IMR-90 (cell line): Measurements from ENCODE around the gene CHRD. TPM values are rescaled to one million over a fixed set of nuclear protein-coding genes. Genes with fewer than 3 reads are reported as not detected.

Source experiments
- ATAC-seq: fragments of 200-7000 bp; cut with Tn5 transposase; 2 replicates; pipeline ENCODE4 v1.9.1; 2020; ENCODE audit warnings: low read depth, mild to moderate bottlenecking, moderate library complexity
- BruUV-seq: library from RNA; stranded (reverse); fragments of 400-500 nt; replicated peaks from 2 replicates; lab custom pipeline; 2021; lab: Mats Ljungman, UMichigan
- CTCF ChIA-PET: fragments of 300-600 bp; formaldehyde crosslinking; extraction: SDS; loops from one replicate; lab custom pipeline; 2021; ENCODE audit warnings: antibody characterized with exemption; lab: Yijun Ruan, JAX
- POLR2A ChIA-PET: fragments of 300-600 bp; sonication (Branson Sonifier 250); formaldehyde crosslinking; loops from one replicate; lab custom pipeline; 2022; ENCODE audit warnings: antibody characterized with exemption; ENCODE audit not compliant: unreplicated experiment; lab: Charles Lee
- DNase-seq: peaks from one replicate; pipeline ENCODE4 v3.0.0; 2013
- H2AFZ ChIP-seq: replicated peaks from 2 replicates; pipeline ENCODE3; 2013; ENCODE audit warnings: low read length, mild to moderate bottlenecking; ENCODE audit not compliant: poor library complexity
- H2AK5ac ChIP-seq: 2 replicates; pipeline ENCODE4 v1.6.1; 2013; ENCODE audit warnings: low read depth, low read length, inconsistent platforms
- H2AK9ac ChIP-seq: replicated peaks from 2 replicates; pipeline ENCODE3; 2013; ENCODE audit warnings: mild to moderate bottlenecking, low read depth, low read length, moderate library complexity; ENCODE audit not compliant: poor library complexity
- H2BK120ac ChIP-seq: 2 replicates; pipeline ENCODE4 v1.6.1; 2013; ENCODE audit warnings: low read depth, low read length, inconsistent platforms
- H2BK15ac ChIP-seq: 3 replicates; pipeline ENCODE4 v1.6.1; 2013; ENCODE audit warnings: low read depth, low read length, inconsistent platforms
- H2BK20ac ChIP-seq: 2 replicates; pipeline ENCODE4 v1.6.1; 2013; ENCODE audit warnings: low read depth, mild to moderate bottlenecking, inconsistent platforms, low read length, moderate library complexity
- H2BK5ac ChIP-seq: 2 replicates; pipeline ENCODE4 v1.6.1; 2013; ENCODE audit warnings: mild to moderate bottlenecking, low read depth, low read length, inconsistent platforms; ENCODE audit not compliant: poor library complexity, severe bottlenecking
- H3K14ac ChIP-seq: replicated peaks from 2 replicates; pipeline ENCODE4 v1.6.1; 2013; ENCODE audit warnings: low read depth, low read length, inconsistent platforms
- H3K18ac ChIP-seq: 2 replicates; pipeline ENCODE4 v1.6.1; 2013; ENCODE audit warnings: low read depth, low read length, control low read depth
- H3K23ac ChIP-seq: 2 replicates; pipeline ENCODE4 v1.6.1; 2013; ENCODE audit warnings: low read depth, low read length, inconsistent platforms
- H3K27ac ChIP-seq: 2 replicates; pipeline ENCODE4 v1.5.1; 2013; ENCODE audit warnings: mild to moderate bottlenecking, control low read depth, low read length; ENCODE audit not compliant: insufficient read depth
- H3K27me3 ChIP-seq: 2 replicates; pipeline ENCODE4 v1.6.1; 2013; ENCODE audit warnings: low read length; ENCODE audit not compliant: control insufficient read depth, insufficient read depth
- H3K36me3 ChIP-seq: 2 replicates; pipeline ENCODE4 v1.6.1; 2013; ENCODE audit warnings: low read length, mixed read lengths; ENCODE audit not compliant: control insufficient read depth, insufficient read depth
- H3K4ac ChIP-seq: 2 replicates; pipeline ENCODE4 v1.6.1; 2013; ENCODE audit warnings: low read depth, low read length, inconsistent platforms
- H3K4me1 ChIP-seq: 2 replicates; pipeline ENCODE4 v1.6.1; 2013; ENCODE audit warnings: low read length, mixed read lengths; ENCODE audit not compliant: control insufficient read depth, insufficient read depth
- H3K4me2 ChIP-seq: 2 replicates; pipeline ENCODE4 v1.6.1; 2013; ENCODE audit warnings: low read depth, mild to moderate bottlenecking, control low read depth, low read length, moderate library complexity
- H3K4me3 ChIP-seq: 2 replicates; pipeline ENCODE4 v1.5.1; 2013; ENCODE audit warnings: low read depth, mild to moderate bottlenecking, control low read depth, low read length, moderate library complexity; ENCODE audit not compliant: insufficient read depth
- H3K56ac ChIP-seq: 2 replicates; pipeline ENCODE4 v1.6.1; 2013; ENCODE audit warnings: low read length, inconsistent platforms; ENCODE audit not compliant: insufficient read depth; ENCODE audit errors: extremely low read depth
- H3K79me1 ChIP-seq, 2 experiments: 2 replicates each; pipeline ENCODE4 v1.6.1; 2013; ENCODE audit warnings: low read length in 2 of 2, inconsistent platforms in 1 of 2, low read depth in 1 of 2
- H3K9ac ChIP-seq: 2 replicates; pipeline ENCODE4 v1.6.1; 2013; ENCODE audit warnings: low read depth, low read length, control low read depth
- H3K9me1 ChIP-seq: 2 replicates; pipeline ENCODE4 v1.6.1; 2013; ENCODE audit warnings: low read length, inconsistent platforms; ENCODE audit not compliant: insufficient read depth
- H3K9me3 ChIP-seq: 2 replicates; pipeline ENCODE4 v1.6.1; 2013; ENCODE audit warnings: low read length; ENCODE audit not compliant: control insufficient read depth, insufficient read depth
- H4K20me1 ChIP-seq: 2 replicates; pipeline ENCODE4 v1.6.1; 2013; ENCODE audit warnings: low read length, inconsistent platforms; ENCODE audit not compliant: insufficient read depth
- H4K5ac ChIP-seq: 2 replicates; pipeline ENCODE4 v1.6.1; 2013; ENCODE audit warnings: mild to moderate bottlenecking, low read depth, low read length, control low read depth
- H4K8ac ChIP-seq, 2 experiments: 2 replicates each; pipeline ENCODE4 v1.6.1; 2013; ENCODE audit warnings: low read depth in 2 of 2, low read length in 2 of 2, control low read depth in 1 of 2, inconsistent platforms in 1 of 2
- H4K91ac ChIP-seq: 2 replicates; pipeline ENCODE4 v1.6.1; 2013; ENCODE audit warnings: low read depth, low read length, inconsistent platforms; ENCODE audit not compliant: insufficient read depth
- FOS ChIP-seq: fragments of 150-350 bp; IDR thresholded peaks from 2 replicates; pipeline ENCODE4 v1.6.1; 2016; ENCODE audit warnings: low read depth, low read length
- MXI1 ChIP-seq: IDR thresholded peaks from 2 replicates; pipeline ENCODE4 v1.6.1; 2012; ENCODE audit warnings: low read depth, mild to moderate bottlenecking, low read length, moderate library complexity, borderline replicate concordance
- NFE2L2 ChIP-seq: fragments of 150-350 bp; IDR thresholded peaks from 2 replicates; pipeline ENCODE4 v1.6.1; 2016; ENCODE audit warnings: low read depth, mild to moderate bottlenecking, low read length
- RAD21 ChIP-seq: IDR thresholded peaks from 2 replicates; pipeline ENCODE4 v1.6.1; 2012; ENCODE audit warnings: low read length, improper control_type of control experiment
- WGBS, 2 experiments: methylation state at CpG; one replicate each; pipeline versions ENCODE4 v1.1.5 to v1.1.7; 2013; ENCODE audit warnings: missing lambda C conversion rate in 2 of 2; ENCODE audit not compliant: insufficient read length in 1 of 2; ENCODE audit errors: extremely low coverage in 2 of 2; 5-methylcytosine and 5-hydroxymethylcytosine counted together
- dilution Hi-C: fragments of 300-500 bp; cut with HindIII; formaldehyde crosslinking; loops from one replicate; pipeline ENCODE4 v1.14.3; 2018; ENCODE audit warnings: low sequenced_read_pairs; ENCODE audit not compliant: unreplicated experiment
- in situ Hi-C: fragments of 300-500 bp; cut with MboI; formaldehyde crosslinking; loops from 3 replicates; pipeline ENCODE4 v1.14.3; 2019; ENCODE audit warnings: low sequenced_read_pairs, inconsistent platforms, mixed read lengths
- intact Hi-C: fragments of 100-400 bp; cut with micrococcal nuclease; formaldehyde crosslinking; loops from 2 replicates; pipeline ENCODE4 v1.10.0; 2022
- polyA plus RNA-seq, 3 experiments: library from polyadenylated mRNA; depleted of rRNA; stranded (reverse); fragments of >200 nt; gene quantifications; 2 replicates each; pipeline ENCODE4 v1.2.3, GENCODE V29; 2012; ENCODE audit warnings: low replicate concordance in 1 of 3
- total RNA-seq: library from RNA; depleted of rRNA; stranded (reverse); fragments of >200 nt; gene quantifications from 2 replicates; pipeline ENCODE4 v1.2.3, GENCODE V29; 2012
- TF ChIP-seq, protein P1 (sequence below): conservative IDR thresholded peaks from 2 replicates; pipeline ENCODE4 v1.5.1; 2012; ENCODE audit warnings: mild to moderate bottlenecking, low read depth, low read length, improper control_type of control experiment

The CHRD gene
- total and polyA plus RNA-seq, 2 of the 4 experiments (the other 2 are of a cell fraction): under 0.01 to 0.09 TPM

DNA sequence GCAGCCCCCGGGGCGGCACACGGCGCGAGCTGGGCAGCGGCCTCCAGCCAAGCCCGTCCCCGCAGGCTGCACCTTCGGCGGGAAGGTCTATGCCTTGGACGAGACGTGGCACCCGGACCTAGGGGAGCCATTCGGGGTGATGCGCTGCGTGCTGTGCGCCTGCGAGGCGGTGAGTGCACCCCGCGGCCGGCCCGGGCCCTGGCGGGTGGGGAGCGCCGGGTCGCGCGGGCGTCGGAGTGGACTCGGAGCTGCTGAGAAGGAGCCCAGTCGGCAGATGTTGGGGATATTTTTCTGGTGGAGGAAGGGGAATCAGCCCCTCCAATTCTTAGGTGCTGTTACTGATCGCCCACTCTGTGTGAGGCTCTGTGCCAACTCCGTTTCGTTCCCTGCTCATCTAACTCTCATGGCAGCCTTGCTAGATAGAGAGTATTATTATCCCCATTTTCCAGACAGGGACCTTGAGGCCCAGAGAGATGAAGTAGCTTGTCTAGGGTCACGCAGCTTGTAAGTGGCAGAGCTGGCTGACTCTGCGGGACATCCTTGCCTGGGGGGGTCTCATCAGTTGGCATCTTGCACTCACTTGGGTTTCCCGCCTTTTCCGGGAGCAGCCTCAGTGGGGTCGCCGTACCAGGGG is 890 bp downstream of the CHRD start:
- Histone ChIP-seq H2BK5ac (no peak overlapping the region), H2BK120ac (no peak overlapping the region), H2AFZ (peak overlapping the region; percentile 53), H3K4me2 (peak overlapping the region; percentile 34; the same call in 1 of the 2 replicates), H3K56ac (no peak overlapping the region), H4K5ac (no peak overlapping the region), H4K20me1 (no peaks in the 10 kb centered on the region), H4K91ac (no peak overlapping the region), H2AK5ac (no peak overlapping the region), H3K18ac (no peak overlapping the region), H3K4me3 (peak overlapping the region; percentile 38; the same call in 1 of the 2 replicates), H2BK20ac (no peak overlapping the region), H3K27ac (no peak overlapping the region), H2BK15ac (no peak overlapping the region), H3K79me1 (no peaks in the 10 kb centered on the region), H3K14ac (no peak overlapping the region), H3K23ac (peak overlapping the region; percentile 31; the same call in 1 of the 2 replicates), H3K9ac (no peak overlapping the region), H4K8ac (no peak overlapping the region), H2AK9ac (no peak overlapping the region), H3K9me3 (no peaks in the 10 kb centered on the region), H3K9me1 (no peaks in the 10 kb centered on the region), H3K4ac (no peak overlapping the region), H3K27me3 (peaks cover 79% of the 10 kb centered on the region), H3K36me3 (no peaks in the 10 kb centered on the region), H3K4me1 (peaks cover 2% of the 10 kb centered on the region; the same call in 1 of the 2 replicates)
- BruUV-seq: no TSS peak
- dilution Hi-C loops (no loop called here), intact Hi-C loops (no loop called here), in situ Hi-C loops (no loop called here)
- CTCF ChIA-PET: interaction anchor here (1.4 kb wide), 1 partner anchor 9 kb away, joined by 5 read pairs; no protein-coding TSS in a partner anchor
- POLR2A ChIA-PET: no interaction called here
- peak; percentile 27 for ATAC-seq
- WGBS, 2 experiments: 1% methylated on average over 13 of the region's 42 CpGs; no CpG with 5 or more reads in 1 of the 2 experiments
- TF ChIP-seq RAD21: no peak
- no peak for TF ChIP-seq NFE2L2
- TF ChIP-seq FOS: no peak
- no peak for TF ChIP-seq MXI1
- TF ChIP-seq, protein P1, sequence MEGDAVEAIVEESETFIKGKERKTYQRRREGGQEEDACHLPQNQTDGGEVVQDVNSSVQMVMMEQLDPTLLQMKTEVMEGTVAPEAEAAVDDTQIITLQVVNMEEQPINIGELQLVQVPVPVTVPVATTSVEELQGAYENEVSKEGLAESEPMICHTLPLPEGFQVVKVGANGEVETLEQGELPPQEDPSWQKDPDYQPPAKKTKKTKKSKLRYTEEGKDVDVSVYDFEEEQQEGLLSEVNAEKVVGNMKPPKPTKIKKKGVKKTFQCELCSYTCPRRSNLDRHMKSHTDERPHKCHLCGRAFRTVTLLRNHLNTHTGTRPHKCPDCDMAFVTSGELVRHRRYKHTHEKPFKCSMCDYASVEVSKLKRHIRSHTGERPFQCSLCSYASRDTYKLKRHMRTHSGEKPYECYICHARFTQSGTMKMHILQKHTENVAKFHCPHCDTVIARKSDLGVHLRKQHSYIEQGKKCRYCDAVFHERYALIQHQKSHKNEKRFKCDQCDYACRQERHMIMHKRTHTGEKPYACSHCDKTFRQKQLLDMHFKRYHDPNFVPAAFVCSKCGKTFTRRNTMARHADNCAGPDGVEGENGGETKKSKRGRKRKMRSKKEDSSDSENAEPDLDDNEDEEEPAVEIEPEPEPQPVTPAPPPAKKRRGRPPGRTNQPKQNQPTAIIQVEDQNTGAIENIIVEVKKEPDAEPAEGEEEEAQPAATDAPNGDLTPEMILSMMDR: no peak
- DNase-seq: no peak
